ENCODE measurements around the gene S100A7A.

DNA sequence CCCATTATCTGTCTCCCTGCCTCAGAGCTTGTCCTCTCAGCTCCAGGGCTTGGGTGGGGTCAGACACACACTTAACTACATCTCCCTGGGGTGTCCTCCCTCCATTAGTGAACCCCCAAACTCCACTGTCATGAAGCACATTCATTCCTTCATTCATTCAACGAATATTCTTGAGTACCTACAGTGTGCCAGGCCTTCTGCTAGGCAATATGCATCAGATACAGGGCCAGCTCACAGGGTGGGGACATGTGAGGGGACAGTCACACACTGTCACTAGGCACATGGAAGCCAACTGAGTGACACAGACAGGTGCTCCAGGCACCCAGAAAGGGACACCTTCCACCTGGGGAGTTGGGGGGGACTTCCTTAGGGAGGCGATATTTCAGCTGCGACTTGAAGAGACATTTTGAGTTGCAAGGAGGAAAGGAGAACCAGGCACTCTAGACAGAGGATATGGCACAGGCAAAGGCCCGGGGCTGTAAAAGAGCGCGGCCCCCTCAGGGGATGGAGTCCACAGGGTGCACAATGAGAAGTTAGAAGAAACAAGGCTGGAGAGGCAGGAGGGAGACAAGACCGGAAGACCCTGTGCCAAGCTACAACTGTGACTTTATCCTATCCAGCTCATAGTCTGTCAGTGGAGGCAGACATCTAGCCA is 16.8 kb upstream of the S100A7A start:
- TF ChIP-seq SNAI2 (CRISPR knock-in tag; IDR thresholded peaks at IDR 0.05) (no peak), ZFP30 (CRISPR knock-in tag; IDR thresholded peaks at IDR 0.05) (no peak), PPARA (CRISPR knock-in tag; IDR thresholded peaks at IDR 0.05; ENCODE audit: borderline replicate concordance) (no peak), BACH2 (CRISPR knock-in tag; IDR thresholded peaks at IDR 0.05; ENCODE audit: borderline replicate concordance) (no peak), ARNTL (CRISPR knock-in tag; IDR thresholded peaks at IDR 0.05; ENCODE audit: borderline replicate concordance, low read depth) (no peak), TCF4 (CRISPR knock-in tag; IDR thresholded peaks at IDR 0.05; ENCODE audit: borderline replicate concordance) (no peak)

Data from SK-N-SH treated with all-trans-retinoic acid at 6 μM for 48 hours (cell line).